Stimulated activated CD8-positive, alpha-beta memory T cell treated with anti-CD3 and anti-CD28 coated beads, Interleukin-15, amount 100 ng/mL, for 24 hours (primary cell): ENCODE measurements around the gene LANCL3.

Source experiments
- DNase-seq: peaks from one replicate; pipeline ENCODE4 v3.0.0-alpha.2; 2020; ENCODE audit warnings: low read depth

The LANCL3 gene

GRCh38 chrX:37684426-37684825, 113.0 kb downstream of the LANCL3 start:
- no peak for DNase-seq

GRCh38 chrX:37684973-37685372, 113.5 kb downstream of the LANCL3 start:
- DNase-seq = no peak

GRCh38 chrX:37685381-37686359, 114.2 kb downstream of the LANCL3 start, which contains the start of gene XK:
Gene XK (plus strand): TSS chrX:37685791. CDS start chrX:37685962, 171 bp downstream.
- DNase-seq = peak; percentile 1

GRCh38 chrX:37686369-37686995, 115.0 kb downstream of the LANCL3 start:
- no peak for DNase-seq

GRCh38 chrX:37686996-37687395, 115.5 kb downstream of the LANCL3 start:
- no peak for DNase-seq

GRCh38 chrX:37690119-37690518, 118.7 kb downstream of the LANCL3 start:
- no peak for DNase-seq

- no peak for DNase-seq
Measured at GRCh38 chrX:37692918-37693317, 121.5 kb downstream of the LANCL3 start.

GRCh38 chrX:37697169-37697760, 125.8 kb downstream of the LANCL3 start:
- DNase-seq = no peak

- no peak for DNase-seq
Measured at GRCh38 chrX:37701588-37701987, 130.1 kb downstream of the LANCL3 start.

- DNase-seq = no peak
Measured at GRCh38 chrX:37711991-37712390, 140.5 kb downstream of the LANCL3 start.

GRCh38 chrX:37712458-37712857, 141.0 kb downstream of the LANCL3 start:
- DNase-seq = no peak

GRCh38 chrX:37714479-37714878, 143.0 kb downstream of the LANCL3 start:
- no peak for DNase-seq

GRCh38 chrX:37716602-37717001, 145.1 kb downstream of the LANCL3 start:
- DNase-seq = no peak

- DNase-seq = no peak
Measured at GRCh38 chrX:37717708-37718107, 146.2 kb downstream of the LANCL3 start.

GRCh38 chrX:37722595-37722994, 151.1 kb downstream of the LANCL3 start:
- DNase-seq = no peak

GRCh38 chrX:37726346-37726745, 154.9 kb downstream of the LANCL3 start:
- DNase-seq = no peak
